Right kidney (tissue), 1 donor: Measurements from ENCODE around the gene ANKRD29.
A peak's percentile ranks its signal among the peaks of the same experiment; 100 is the strongest.
"Not testable (repeated sequence)": the region's sequence is repeated elsewhere in the genome, so short reads cannot be mapped to it uniquely, and the experiment has no call there.

Source experiments
- DNase-seq: peaks from one replicate; pipeline ENCODE4 v3.0.0-alpha.2; 2016

The ANKRD29 gene

DNA sequence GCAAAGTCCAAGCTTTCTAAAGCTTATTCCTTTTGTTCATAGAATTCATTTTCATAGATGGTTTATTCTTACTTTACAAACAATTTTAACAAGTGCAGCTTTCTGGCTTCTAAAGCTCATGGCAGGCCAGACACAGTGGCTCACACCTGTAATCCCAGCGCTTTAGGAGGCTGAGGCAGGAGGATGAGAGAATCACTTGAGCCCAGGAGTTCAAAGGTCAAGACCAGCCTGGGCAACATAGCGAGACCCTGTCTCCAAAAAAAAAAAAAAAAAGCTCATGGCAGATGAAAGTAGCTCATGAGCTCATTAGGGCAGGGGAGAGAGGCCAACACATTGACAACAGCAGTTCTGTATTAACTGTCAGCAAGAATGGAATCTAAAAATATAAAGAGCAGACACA is 48.3 kb downstream of the ANKRD29 start:
- no peak for DNase-seq

DNA sequence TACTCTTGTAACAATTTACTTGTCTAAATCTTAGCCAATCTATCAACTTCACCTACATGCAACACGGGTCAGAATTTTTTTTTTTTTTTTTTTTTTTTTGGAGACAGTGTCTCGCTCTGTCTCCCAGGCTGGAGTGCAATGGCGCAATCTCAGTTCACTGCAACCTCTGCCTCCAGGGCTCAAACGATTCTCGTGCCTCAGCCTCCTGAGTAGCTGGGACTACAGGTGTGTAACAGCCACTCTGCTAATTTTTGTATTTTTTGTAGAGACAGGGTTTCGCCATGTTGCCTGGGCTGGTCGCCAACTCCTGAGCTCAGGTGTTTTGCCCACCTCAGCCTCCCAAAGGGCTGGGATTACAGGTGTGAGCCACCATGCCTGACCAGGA is 49.6 kb downstream of the ANKRD29 start:
- DNase-seq = not testable (repeated sequence)

- no peak for DNase-seq
Observed at GRCh38 chr18:23612434-23613090, 50.1 kb downstream of the ANKRD29 start.

GRCh38 chr18:23609390-23610023 is 53.2 kb downstream of the ANKRD29 start:
- no peak for DNase-seq

DNA sequence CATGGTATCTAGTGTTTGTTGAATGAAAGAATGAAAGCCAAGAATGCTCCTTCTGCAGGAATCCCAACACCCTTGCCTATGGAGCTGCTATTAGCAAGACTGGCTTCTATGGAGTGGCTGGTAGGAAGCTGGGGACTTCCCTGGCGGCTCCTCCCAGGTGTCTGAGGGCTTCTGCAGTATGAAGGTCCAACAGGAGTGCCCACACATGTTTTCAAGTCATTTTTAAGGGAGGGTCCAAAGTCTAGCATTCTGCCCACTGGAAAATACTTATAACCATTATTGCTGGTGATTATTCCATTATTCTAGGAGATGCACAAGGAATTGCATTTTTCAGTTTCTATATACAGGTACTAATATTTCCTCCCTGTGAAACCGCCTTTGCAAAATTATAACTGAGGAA is 54.5 kb downstream of the ANKRD29 start:
- no peak for DNase-seq

DNA sequence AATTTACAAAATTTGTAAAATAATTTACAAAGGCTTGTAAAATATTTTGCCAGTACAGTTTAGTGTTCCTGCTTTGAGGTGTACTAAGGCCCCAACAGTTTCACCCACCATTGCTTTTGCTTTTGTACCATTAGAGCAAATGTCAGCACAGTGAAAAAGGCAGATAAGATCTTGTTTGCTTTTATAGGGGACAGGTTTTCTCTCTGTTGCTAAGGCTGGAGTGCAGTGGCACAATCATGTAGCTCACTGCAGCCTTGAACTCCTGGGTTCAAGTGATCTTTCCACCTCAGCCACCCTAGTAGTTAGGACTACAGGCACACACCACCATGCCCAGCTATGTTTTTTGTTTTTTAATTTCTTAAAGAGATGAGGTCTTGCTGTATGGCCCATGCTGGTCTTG is 56.8 kb downstream of the ANKRD29 start:
- no peak for DNase-seq

DNA sequence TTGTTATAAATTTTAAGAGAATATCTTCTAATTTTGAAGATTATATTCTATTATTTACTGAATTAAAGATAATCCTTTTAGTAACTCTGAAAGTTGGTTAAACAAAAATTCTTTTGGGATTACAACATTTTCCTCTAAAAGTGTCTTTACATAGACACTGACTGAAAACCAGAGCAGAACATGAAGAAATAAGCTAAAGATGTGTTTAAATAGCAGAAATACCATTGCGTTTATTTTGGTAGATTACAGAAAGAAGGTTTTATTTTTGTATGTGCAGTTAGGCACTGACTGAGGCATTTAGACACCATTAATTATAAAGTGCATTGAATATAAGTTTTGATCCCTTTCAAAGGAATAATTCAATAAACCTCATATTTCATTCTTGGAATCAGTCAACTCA is 62.9 kb downstream of the ANKRD29 start:
- no peak for DNase-seq

DNA sequence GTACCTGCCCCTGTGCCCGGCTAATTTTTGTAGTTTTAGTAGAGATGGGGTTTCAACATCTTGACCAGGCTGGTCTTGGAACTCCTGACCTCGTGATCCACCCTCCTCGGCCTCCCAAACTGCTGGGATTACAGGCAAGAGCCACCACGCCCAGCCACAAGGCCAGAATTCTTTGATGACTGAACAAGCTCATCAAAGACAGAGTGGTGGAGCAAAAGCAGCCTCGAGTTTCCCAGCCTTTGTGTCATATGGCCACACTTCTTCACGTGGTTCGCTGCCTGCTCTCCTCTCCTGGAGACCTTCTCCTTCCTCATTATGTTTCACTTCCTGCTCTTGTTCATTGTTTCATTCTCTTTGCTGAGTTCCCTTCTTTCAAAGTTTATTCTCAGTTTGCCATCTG is 66.5 kb downstream of the ANKRD29 start:
- no peak for DNase-seq

- DNase-seq = no peak
Observed at GRCh38 chr18:23595591-23595990, 67.1 kb downstream of the ANKRD29 start.

DNA sequence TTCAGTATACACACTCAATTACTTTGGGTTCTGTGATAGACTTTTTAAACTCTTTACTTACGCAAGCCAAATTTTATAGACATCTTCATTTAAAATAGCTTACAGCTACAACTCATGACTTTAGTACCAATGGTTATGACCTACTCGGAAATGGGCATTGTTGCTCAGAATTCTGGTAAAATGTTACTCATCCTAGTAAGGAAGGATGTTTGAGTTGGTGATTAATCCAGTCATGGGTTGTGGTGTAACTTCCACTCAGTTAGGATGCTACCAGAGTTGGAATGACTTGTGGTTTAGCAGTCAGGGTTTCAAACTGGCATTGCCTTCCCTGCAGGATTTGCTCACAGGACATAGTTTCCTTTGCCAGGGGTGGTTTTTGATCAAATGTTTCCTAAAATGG is 69.0 kb downstream of the ANKRD29 start:
- DNase-seq = no peak

DNA sequence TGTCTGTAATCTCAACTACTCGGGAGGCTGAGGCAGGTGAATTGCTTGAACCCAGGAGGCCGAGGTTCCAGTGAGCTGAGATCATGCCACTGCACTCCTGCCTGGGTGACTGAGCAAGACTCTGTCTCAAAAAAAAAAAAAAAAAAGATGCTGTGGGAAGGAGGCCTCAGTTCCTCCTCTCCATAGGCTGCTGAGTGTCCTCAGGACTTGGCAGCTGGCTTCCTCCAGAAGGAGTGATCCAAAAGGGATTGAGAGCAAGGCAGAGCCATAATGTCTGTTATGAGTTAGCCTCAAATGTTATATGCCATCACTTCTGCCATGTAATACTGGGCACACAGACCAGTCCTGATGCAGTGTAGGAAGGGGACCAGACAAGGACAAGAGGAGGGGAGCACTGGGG is 69.8 kb downstream of the ANKRD29 start:
- no peak for DNase-seq

DNA sequence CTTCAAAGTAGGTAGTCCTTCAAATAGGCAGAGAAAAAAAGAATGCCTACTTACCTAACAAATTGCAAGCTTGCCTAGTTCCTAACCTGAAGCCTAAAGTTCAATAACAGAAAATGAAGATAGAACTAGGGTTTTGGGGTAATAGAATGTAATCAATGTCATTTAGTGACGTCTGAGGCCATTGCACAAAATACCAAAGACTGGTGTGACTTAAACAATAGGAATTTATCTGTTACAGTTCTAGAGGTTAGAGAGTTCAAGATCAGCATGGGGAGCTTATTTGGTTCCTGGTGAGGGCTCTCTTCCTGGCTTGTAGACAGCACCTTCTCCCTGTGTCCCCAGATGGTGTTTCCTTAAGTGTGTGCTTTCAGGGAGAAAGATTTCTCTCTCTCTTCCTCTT is 71.7 kb downstream of the ANKRD29 start:
- DNase-seq = no peak

DNA sequence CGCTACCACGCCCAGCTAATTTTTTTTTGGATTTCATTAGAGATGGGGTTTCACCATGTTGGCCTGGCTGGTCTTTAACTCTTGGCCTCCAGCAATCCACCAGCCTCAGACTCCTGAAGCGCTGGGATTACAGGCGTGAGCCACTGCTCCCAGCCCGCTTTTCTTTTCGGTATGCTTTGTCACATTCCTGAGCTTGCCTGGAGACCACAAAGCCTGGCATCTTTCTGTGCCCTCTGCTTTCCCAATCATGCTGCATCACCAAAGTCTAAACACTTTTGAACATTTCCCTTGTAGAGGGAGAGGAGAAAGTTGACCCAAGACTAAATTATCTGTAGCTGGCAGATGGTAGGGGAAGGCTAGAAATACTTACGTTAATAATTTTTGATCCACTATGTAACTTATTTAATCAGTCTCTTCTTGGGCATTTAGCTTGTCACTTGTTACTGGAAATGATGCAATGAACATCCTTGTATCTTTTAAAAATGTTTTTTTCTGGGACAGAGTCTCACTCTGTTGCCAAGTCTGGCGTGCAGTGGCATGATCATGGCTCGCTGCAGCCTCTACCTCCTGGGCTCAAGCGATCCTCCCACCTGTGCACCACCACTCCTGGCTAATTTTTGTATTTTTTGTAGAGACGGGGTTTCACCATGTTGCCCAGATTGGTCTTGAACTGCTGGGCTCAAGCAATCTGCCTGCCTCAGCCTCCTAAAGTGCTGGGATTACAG is 73.7 kb downstream of the ANKRD29 start:
- DNase-seq = no peak

DNA sequence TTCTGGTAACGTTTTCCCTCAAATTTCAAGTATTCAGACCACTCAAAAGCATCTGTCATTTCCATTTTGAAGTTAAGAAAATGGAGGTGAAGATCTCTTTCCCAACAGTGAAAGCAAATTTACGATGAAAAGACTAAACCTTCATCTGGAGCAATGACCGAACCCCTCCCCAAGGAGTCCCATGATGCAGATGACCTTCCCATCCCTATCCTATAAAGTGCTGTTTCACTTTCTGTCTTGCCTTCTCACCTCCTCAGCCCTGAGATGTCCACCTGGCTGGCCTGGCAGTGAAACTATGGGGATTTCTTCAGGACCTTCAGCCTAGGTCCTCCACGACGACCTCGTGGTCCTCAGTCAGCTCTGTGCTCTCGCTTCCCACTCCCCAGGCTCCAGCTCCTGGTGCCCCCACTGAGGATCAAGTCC is 75.5 kb downstream of the ANKRD29 start:
- no peak for DNase-seq

GRCh38 chr18:23586249-23587196 is 76.2 kb downstream of the ANKRD29 start, which contains the start of gene NPC1:
NPC1 (minus strand) TSS chr18:23586506; CDS start chr18:23586343, 163 bp downstream.
- peak; percentile 99 for DNase-seq

GRCh38 chr18:23585897-23586248 is 76.8 kb downstream of the ANKRD29 start:
- no peak for DNase-seq

- peak; percentile 40 for DNase-seq
Observed at GRCh38 chr18:23585007-23585871, 77.5 kb downstream of the ANKRD29 start.

- no peak for DNase-seq
Observed at GRCh38 chr18:23584019-23584983, 78.4 kb downstream of the ANKRD29 start.

- DNase-seq = no peak
Observed at GRCh38 chr18:23583071-23583865, 79.4 kb downstream of the ANKRD29 start.
